ENCODE results near the gene HDAC3.

HDAC3 gene

DNA sequence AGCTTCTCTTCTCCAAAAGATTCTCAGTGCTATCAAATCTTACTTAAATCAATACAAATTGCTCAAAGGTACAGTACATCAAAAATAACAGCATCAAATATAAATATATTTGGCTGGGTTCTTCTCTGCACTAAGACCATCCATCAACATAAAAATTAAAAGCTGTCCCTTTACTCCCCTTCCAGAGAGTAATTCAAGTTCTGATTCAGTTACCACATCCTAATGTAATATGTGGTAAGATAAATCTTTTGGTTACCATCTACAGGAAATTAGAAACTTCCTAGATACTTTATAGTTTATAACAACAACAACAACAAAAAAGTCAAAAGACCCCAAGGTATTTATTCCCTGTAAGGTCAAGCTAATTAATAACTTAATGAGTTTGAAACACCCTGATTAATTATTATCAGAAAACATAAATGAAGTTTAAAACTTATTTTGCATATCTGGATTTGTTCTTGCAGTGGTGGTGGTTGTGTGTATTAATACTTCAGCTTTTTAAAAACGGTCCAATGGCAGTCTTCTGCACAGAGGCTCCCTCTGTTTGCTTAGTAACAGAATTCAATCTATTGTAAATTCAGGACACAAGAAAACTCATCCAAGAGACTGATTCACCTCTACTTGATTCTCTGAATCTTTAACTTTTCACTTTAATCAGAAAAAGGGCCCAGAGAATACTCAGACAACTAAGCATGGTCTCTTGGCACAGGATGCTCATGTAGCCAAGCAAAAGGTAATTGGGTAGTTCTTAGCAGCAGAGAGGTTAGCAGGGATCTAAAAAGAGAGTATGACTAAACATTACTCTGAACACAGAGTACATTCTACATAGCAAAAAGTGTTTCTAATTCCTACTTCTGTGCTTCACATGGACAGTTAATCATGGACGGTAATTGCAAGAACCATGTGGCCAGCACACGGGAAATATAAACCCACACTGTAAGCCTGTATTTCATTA, 38.0 kb downstream of the HDAC3 start:
- DNase-seq = no peak

DNA sequence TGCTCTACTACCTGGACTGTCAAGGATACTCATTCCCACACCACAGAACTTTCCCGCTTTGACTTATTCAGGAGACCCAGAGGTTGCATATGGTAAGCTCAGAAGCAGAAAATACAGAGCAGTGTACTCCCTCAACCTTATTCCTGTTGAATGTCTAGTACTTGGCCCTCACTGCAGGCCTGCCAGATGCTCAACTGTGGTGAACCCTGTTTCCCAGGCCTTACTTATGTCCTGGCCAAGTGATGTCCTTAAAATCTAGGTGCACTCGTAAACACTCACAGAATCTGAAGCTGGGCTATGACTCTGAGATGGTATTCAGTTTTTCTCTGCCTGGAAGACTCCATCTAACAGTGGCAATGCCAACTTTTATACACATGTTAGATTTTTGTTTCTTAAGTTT, 38.8 kb downstream of the HDAC3 start:
- DNase-seq = no peak

DNA sequence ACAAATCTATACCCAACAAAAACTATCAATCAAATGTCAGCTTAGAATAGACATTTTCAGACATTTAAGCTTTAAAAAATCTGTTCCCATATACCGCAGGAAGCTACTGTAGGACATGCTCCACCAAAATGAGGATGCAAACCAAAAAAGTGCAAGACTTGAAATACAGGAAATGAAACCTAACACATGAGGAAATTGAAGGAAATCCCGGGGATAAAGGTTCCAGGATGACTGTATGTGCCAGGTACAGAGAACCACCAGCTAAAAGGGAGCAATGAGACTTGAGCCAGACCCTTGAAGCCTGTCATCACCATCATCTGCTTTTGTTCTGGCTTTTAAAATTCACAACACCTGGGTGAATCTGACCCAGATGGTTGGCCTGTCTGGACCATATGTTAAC, 39.3 kb downstream of the HDAC3 start:
- DNase-seq = no peak

DNA sequence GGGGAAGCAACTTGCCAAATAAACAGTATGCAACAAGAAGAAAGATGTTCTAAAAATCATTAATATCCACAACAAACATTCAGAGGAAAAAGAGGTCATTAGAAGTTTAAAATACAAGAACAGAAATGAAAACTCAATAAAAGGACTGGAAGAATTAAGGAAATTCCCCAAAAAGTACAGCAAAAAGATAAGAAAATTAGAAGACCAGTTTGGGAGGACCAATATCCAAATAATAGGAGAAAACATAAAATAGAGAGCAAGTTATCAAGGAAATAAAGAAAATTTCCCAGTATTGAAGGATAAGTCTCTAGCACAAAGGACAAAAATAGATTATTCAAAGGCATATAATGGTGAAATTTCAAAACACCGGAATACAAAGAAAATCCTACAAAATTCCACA, 39.8 kb downstream of the HDAC3 start:
- no peak for DNase-seq

DNA sequence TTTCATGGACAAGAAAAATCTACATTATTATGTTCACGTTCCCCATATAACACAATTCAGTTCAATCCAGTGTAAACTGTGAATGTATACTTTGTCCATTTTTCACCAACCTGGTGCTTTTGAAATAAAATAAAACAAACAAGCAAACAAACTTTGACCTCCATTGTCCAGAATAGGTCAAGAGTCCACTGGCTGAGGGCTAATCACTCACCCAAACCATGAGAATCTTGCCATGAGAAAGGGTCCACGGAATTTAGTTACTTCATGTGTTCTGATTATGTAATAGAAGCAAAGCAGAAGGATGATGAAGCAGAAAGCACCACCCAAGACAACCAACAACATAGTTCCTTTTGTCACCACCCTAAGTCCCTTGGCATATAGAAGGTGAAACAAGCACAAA, 46.5 kb downstream of the HDAC3 start:
- no peak for DNase-seq

DNA sequence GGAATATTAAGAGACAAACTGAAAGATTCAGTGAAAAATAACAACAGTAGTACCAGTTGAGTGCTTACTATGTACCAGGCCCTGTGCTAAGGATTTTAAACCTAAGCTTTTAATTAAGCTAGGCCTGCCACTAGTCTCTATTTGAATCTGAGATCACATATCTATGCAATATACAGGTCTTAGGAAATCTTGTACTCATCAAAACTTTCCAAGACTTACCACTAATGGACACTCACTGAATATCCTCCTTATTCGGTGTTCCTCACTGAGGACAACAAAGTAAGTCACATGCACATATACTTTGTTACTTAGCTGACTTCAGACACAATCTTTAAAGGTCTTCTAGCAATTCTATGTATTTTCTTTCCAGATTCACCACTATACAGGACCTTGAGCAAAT, 50.4 kb downstream of the HDAC3 start:
- no peak for DNase-seq

DNA sequence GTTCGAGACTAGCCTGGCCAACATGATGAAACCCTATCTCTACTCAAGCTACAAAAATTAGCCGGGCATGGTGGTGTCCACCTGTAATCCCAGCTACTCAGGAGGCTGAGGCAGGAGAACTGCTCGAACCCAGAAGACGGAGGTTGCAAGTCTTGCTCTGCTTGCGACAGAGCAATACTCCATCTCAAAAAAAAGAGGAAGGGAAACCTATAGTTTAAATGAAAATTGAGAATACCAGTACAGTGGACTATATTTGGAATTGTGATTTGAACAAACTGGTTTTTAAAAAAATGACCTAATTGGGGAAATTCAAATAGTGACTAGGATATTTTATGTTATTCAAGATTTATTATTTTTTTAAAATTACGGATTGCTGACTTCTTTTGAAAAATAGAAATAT, 51.1 kb downstream of the HDAC3 start:
- DNase-seq = no peak

DNA sequence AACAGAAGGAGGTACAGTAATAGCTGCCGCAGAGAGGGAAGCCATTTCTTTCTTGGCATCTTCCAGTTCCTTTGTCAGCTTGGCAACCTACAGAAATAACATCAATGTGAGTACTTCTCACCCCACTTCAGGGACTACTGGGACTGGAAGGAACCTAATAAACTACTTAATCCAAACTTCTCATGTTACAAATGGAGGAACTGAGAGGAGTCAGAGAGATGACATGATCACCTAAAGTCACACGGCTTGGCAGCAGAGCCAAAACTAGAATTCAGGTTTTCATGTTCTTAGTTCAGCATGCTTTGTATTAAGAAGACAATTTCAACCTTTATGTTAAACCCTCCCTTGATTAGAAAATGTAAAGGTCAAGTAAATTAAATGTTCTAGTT, 62.5 kb downstream of the HDAC3 start:
- no peak for DNase-seq

DNA sequence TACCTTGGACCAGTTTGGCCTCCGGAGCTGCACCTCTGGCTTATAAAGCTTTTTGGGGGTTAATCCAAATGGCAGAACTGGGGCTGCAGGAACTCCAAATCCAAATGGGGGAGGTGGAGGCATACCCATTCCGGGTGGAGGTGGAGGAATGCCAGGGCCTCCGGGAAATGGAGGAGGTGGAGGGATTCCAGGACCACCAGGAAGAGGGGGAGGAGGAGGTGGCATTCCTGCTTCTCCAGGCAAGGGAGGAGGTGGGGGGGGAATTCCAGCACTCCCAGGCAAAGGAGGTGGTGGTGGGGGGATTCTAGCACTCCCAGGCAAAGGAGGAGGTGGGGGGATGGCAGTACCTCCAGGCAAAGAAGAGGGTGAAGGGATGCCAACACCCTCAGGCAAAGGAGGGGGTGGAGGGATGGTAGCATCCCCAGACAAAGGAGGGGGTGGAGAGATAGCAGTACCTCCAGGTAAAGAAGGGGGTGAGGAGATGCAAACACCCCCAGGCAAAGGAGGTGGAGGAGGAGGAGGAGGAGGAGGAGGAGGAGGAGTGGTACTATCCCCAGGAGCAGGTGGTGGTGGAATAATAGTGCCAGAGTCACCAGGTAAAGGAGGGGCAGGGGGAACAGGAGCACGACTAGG, 63.0 kb downstream of the HDAC3 start:
- no peak for DNase-seq

Data from activated CD4-positive, alpha-beta T cell treated with anti-CD3 and anti-CD28 coated beads for 48 hours (primary cell).